DND-41 (cell line): ENCODE data around the gene ATP5F1A.

Experiments used
- ATAC-seq: fragments of 200-7000 bp; cut with Tn5 transposase; 3 replicates; pipeline ENCODE4 v1.9.1; 2021; ENCODE audit warnings: low read depth; ENCODE audit not compliant: insufficient read depth
- DNase-seq: peaks from one replicate; pipeline ENCODE4 v3.0.0-alpha.2; 2020
- H2AFZ ChIP-seq: 2 replicates; pipeline ENCODE4 v1.6.0; 2012; ENCODE audit warnings: low read depth, low read length
- H3K27ac ChIP-seq: 2 replicates; pipeline ENCODE4 v1.5.1; 2012; ENCODE audit warnings: low read length, inconsistent platforms
- H3K27me3 ChIP-seq: fragments of 200-600 bp; sonication (generic); 2 replicates; pipeline ENCODE4 v1.6.0; 2012; ENCODE audit warnings: low read length, mild to moderate bottlenecking, inconsistent platforms; ENCODE audit not compliant: insufficient read depth, poor library complexity
- H3K36me3 ChIP-seq: 2 replicates; pipeline ENCODE4 v1.5.1; 2012; ENCODE audit warnings: low read length, inconsistent platforms; ENCODE audit not compliant: insufficient read depth
- H3K4me1 ChIP-seq: 2 replicates; pipeline ENCODE4 v1.5.1; 2012; ENCODE audit warnings: mild to moderate bottlenecking, low read length; ENCODE audit not compliant: insufficient read depth
- H3K4me2 ChIP-seq: 2 replicates; pipeline ENCODE4 v1.6.0; 2012; ENCODE audit warnings: mild to moderate bottlenecking, moderate library complexity, low read length, inconsistent platforms; ENCODE audit not compliant: insufficient read depth
- H3K4me3 ChIP-seq, 2 experiments: fragments of 200-600 bp in 1 of 2; shearing (Covaris generic) in 1 of 2; 2 replicates each; pipeline ENCODE4 v1.5.1; 2012 to 2016; ENCODE audit warnings: inconsistent platforms in 2 of 2, low read length in 2 of 2, mild to moderate bottlenecking in 2 of 2, low read depth in 1 of 2, moderate library complexity in 1 of 2
- H3K79me2 ChIP-seq: 2 replicates; pipeline ENCODE4 v1.6.0; 2012; ENCODE audit warnings: low read length, inconsistent platforms; ENCODE audit not compliant: insufficient read depth
- H3K9ac ChIP-seq: 2 replicates; pipeline ENCODE4 v1.6.0; 2012; ENCODE audit warnings: low read depth, mild to moderate bottlenecking, inconsistent platforms, low read length, moderate library complexity
- H3K9me3 ChIP-seq: 2 replicates; pipeline ENCODE4 v1.5.1; 2012; ENCODE audit warnings: low read length, moderate library complexity, mild to moderate bottlenecking, inconsistent platforms; ENCODE audit not compliant: insufficient read depth, severe bottlenecking
- H4K20me1 ChIP-seq: 2 replicates; pipeline ENCODE4 v1.6.0; 2012; ENCODE audit warnings: low read length; ENCODE audit not compliant: insufficient read depth
- EZH2 ChIP-seq: IDR thresholded peaks from 3 replicates; pipeline ENCODE4 v1.6.1; 2012; ENCODE audit warnings: borderline replicate concordance, low read depth, mild to moderate bottlenecking, moderate library complexity, low read length, inconsistent platforms; ENCODE audit not compliant: severe bottlenecking
- TF ChIP-seq, protein P1 (sequence below): IDR thresholded peaks from 2 replicates; pipeline ENCODE4 v1.5.1; 2012; ENCODE audit warnings: borderline replicate concordance, low read length, moderate library complexity, mild to moderate bottlenecking; ENCODE audit not compliant: poor library complexity, severe bottlenecking; ENCODE audit errors: extremely low read depth

The ATP5F1A gene

DNA sequence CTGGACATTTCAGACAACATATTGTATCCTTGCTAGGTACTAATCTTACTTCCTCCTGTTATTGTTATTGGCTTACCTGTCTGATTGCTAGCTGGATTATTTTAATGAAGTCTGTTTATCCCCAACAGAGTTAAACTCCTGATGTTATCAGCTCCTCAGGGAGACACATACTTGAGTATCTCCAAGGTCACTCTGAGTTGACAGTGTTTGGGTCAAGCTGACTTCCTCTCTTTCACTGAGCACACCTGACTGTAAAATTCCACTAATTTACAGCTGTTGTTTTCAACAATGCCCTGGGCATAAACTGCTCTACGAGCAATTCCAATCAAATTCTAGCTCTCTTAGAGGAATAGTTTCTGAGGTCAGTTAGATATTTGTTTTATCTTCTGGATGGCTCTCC is 15.7 kb upstream of the ATP5F1A start:
- Histone ChIP-seq H2AFZ (no peak overlapping the region), H3K9me3 (no peaks in the 10 kb centered on the region), H3K27me3 (no peaks in the 10 kb centered on the region), H3K27ac (no peak overlapping the region), H3K36me3 (peaks cover 66% of the 10 kb centered on the region), H3K4me1 (peaks cover 11% of the 10 kb centered on the region), H3K4me2 (no peak overlapping the region), H3K9ac (no peak overlapping the region), H3K4me3 (no peak overlapping the region), H3K79me2 (peaks cover 45% of the 10 kb centered on the region), H4K20me1 (no peaks in the 10 kb centered on the region)
- no peak for DNase-seq
- TF ChIP-seq EZH2 = no peak
- TF ChIP-seq, protein P1, sequence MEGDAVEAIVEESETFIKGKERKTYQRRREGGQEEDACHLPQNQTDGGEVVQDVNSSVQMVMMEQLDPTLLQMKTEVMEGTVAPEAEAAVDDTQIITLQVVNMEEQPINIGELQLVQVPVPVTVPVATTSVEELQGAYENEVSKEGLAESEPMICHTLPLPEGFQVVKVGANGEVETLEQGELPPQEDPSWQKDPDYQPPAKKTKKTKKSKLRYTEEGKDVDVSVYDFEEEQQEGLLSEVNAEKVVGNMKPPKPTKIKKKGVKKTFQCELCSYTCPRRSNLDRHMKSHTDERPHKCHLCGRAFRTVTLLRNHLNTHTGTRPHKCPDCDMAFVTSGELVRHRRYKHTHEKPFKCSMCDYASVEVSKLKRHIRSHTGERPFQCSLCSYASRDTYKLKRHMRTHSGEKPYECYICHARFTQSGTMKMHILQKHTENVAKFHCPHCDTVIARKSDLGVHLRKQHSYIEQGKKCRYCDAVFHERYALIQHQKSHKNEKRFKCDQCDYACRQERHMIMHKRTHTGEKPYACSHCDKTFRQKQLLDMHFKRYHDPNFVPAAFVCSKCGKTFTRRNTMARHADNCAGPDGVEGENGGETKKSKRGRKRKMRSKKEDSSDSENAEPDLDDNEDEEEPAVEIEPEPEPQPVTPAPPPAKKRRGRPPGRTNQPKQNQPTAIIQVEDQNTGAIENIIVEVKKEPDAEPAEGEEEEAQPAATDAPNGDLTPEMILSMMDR = no peak
- ATAC-seq = no peak

DNA sequence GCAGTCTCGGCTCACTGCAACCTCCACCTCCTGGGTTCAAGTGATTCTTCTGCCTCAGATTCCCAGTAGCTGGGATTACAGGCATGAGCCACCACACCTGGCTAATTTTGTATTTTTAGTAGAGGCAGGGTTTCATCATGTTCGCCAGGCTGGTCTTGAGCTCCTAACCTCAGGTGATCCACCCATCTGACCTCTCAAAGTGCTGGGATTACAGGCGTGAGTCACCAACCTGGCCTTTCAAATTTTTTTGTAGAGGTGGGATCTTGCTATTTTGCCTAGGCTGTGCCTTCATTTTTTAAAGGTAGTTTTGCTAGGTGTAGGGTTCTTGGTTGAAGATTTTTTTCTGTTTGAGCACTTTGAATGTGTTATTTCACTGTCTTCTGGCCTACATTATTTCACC is 12.3 kb upstream of the ATP5F1A start:
- Histone ChIP-seq H3K4me2 (no peak overlapping the region), H2AFZ (no peak overlapping the region), H3K9ac (no peak overlapping the region), H3K79me2 (peaks cover 72% of the 10 kb centered on the region), H3K4me3 (no peak overlapping the region), H3K9me3 (no peaks in the 10 kb centered on the region), H3K27ac (no peak overlapping the region), H3K27me3 (no peaks in the 10 kb centered on the region), H4K20me1 (no peaks in the 10 kb centered on the region), H3K4me1 (peaks cover 38% of the 10 kb centered on the region), H3K36me3 (peaks cover 75% of the 10 kb centered on the region)
- no peak for ATAC-seq
- DNase-seq = no peak
- TF ChIP-seq, protein P1 = no peak
- TF ChIP-seq EZH2 = no peak

DNA sequence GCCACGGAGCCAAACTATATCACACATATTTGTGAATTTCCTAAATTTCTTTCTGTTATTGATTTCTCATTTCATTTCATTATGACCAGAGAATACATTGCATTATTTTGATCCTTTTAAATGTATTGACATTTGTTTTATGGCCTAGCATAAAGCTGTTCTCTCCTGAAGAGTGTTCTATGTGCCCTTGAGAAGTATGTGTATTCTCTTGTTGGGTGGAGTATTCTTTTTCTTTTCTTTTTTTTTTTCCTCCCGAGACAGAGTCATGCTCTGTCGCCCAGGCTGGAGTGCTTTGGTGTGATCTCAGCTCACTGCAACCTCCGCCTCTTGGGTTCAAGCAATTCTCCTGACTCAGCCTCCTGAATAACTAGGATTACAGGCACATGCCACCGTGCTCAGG is 11.3 kb upstream of the ATP5F1A start:
- Histone ChIP-seq H2AFZ (no peak overlapping the region), H4K20me1 (no peaks in the 10 kb centered on the region), H3K9ac (no peak overlapping the region), H3K4me3 (no peak overlapping the region), H3K79me2 (peaks cover 77% of the 10 kb centered on the region), H3K27me3 (no peaks in the 10 kb centered on the region), H3K27ac (no peak overlapping the region), H3K4me2 (no peak overlapping the region), H3K4me1 (peaks cover 44% of the 10 kb centered on the region), H3K36me3 (peaks cover 67% of the 10 kb centered on the region), H3K9me3 (no peaks in the 10 kb centered on the region)
- DNase-seq (no peak), ATAC-seq (no peak)
- TF ChIP-seq EZH2 = no peak
- TF ChIP-seq, protein P1 = no peak

DNA sequence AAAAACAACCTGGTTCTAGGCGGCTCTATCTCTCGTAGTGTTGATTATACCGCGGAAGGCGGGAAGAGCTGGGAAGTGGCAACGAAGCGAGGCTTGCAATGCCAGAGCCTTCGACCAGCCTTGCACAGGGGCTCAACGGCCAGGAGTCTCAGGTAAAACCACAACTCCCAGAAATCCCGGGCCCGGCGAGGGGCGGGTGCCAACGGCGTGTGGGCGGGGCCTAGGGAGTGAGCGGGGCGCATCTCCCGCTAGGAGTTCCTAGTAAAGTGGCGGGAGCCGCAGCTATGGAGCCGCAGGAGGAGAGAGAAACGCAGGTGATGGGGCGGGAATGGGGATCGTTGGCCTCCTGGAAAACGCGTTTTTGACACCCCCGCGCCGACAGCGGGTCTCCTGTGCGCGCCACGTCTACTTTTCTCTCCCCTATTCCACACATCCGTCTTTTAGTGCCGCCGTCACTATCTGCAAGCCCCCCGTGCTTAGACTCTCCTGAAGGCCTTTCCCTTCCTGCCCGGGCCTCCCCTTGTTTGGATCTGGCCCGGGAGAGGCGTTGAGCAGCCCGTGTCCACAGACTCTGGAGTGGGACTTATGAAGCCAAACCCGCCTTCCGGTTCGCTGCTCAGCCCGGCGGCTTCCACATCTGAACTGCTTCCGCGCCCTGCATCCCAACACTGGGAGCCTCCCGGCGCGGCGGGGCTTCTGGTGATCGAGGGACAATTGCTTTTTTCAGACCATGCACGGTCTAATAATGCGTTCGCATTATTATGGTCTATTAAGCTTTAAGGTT is 6.2 kb upstream of the ATP5F1A start, which contains the start of gene HAUS1:
HAUS1 (plus strand) TSS at position 258 of the 784 bp plus-strand sequence; CDS start at position 285, 27 bp downstream.
- Histone ChIP-seq H4K20me1 (no peaks in the 10 kb centered on the region), H2AFZ (peak within 1 kb of the TSS; percentile 95), H3K9me3 (no peaks in the 10 kb centered on the region), H3K4me3 (peak within 1 kb of the TSS; percentile 72 to 86), H3K79me2 (peaks cover 63% of the 10 kb centered on the region), H3K4me1 (peaks cover 55% of the 10 kb centered on the region), H3K9ac (peak within 1 kb of the TSS; percentile 85), H3K4me2 (peak within 1 kb of the TSS; percentile 70), H3K27ac (peak within 1 kb of the TSS; percentile 87), H3K36me3 (peaks cover 33% of the 10 kb centered on the region), H3K27me3 (no peaks in the 10 kb centered on the region)
- ATAC-seq (peak; percentile 95), DNase-seq (peak; percentile 93)
- TF ChIP-seq, protein P1 = no peak
- TF ChIP-seq EZH2 = no peak
